Measurements from ENCODE around the gene LGI4.

The LGI4 gene

GRCh38 chr19:35136977-35137702 lies 2.3 kb upstream of the LGI4 start:
- TF ChIP-seq, protein P1, sequence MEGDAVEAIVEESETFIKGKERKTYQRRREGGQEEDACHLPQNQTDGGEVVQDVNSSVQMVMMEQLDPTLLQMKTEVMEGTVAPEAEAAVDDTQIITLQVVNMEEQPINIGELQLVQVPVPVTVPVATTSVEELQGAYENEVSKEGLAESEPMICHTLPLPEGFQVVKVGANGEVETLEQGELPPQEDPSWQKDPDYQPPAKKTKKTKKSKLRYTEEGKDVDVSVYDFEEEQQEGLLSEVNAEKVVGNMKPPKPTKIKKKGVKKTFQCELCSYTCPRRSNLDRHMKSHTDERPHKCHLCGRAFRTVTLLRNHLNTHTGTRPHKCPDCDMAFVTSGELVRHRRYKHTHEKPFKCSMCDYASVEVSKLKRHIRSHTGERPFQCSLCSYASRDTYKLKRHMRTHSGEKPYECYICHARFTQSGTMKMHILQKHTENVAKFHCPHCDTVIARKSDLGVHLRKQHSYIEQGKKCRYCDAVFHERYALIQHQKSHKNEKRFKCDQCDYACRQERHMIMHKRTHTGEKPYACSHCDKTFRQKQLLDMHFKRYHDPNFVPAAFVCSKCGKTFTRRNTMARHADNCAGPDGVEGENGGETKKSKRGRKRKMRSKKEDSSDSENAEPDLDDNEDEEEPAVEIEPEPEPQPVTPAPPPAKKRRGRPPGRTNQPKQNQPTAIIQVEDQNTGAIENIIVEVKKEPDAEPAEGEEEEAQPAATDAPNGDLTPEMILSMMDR (IDR thresholded peaks at IDR 0.05) = no peak

- TF ChIP-seq, protein P1 (IDR thresholded peaks at IDR 0.05) = no peak
Observed at GRCh38 chr19:35136231-35136630, 1.4 kb upstream of the LGI4 start.

GRCh38 chr19:35135389-35135909 lies 590 bp upstream of the LGI4 start:
- TF ChIP-seq, protein P1 (IDR thresholded peaks at IDR 0.05) = peak; percentile 90

DNA sequence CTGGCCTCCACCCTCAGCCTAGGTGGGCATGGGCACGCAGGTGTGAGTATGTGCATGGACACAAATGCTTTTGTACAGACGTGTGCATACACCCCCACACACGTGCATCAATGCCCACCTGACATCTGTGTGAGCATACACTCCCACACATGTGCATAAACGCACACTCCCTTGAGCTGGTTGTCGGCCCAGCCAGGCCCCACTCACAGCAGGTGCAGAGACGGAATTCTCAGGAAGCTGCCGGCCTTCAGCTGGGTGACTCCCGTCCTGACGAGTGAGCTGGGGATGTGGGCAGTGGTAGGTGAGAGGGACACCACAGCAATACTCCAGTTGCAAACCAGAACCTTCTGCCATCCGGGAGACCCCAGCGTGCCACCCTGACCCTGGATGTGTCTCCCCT lies 1.0 kb downstream of the LGI4 start:
- TF ChIP-seq, protein P1 (IDR thresholded peaks at IDR 0.05) = no peak

DNA sequence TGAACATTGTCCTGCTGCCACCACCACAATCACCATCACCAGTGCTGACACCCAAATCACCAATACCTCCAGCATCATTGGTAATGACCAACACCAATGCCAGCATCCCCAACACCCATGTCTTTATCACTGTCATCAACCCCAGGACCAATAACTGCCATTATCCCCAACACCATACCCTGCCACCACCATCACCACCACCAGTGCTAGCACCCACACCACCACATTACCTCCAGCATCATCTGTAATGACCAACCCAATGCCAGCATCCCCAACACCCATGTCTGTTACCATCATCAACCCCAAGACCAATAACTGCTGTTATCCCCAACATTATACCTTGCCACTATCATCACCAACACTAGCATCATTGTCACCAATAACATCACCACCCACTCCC lies 2.6 kb downstream of the LGI4 start:
- TF ChIP-seq, protein P1 (IDR thresholded peaks at IDR 0.05) = no peak

DNA sequence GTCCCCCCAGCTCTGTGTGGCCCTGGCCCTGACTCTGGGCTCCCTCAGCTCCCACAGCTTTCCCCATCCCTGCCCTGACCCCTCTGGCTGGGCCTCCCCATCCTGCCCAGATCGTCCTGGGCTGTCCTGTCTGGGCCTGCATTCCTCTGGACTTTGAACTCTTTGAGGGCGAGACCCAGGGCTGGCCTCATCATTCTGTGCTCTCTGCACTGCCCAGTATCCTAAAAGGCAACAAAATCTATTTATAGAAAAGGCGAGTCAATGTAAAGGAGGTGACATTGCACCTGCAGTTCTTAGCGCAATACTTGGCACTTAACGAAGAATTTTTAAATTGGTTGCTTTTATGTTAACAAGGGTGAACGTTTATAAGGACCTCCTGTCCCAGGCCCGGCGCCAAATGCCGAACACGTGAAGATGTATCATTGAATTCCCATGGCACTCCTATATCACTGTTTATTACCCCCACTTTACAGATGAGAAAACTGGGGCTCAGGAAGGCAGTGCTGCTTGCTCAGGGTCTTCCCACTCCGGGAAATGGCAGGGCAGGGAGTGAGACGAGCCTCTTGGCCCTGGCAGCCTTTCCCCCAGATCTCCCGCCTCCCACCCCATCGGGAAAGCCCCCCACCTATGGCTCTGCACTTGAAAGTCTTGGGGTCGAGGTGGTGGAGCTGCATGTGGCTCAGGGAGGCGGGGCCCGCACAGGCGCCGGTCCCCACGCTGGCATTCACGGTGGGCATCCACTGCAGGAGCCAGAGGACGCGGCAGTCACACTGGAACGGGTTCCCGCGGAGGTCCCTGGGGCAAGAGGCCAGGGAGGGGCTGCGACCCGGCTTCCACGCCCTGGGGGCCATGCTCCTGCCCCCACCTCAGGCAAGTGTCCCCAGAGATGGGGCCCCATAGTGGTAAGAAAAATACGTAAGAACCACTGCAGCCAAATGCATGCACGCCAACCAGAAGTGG lies 3.8 kb downstream of the LGI4 start:
- TF ChIP-seq, protein P1 (IDR thresholded peaks at IDR 0.05) = no peak

DNA sequence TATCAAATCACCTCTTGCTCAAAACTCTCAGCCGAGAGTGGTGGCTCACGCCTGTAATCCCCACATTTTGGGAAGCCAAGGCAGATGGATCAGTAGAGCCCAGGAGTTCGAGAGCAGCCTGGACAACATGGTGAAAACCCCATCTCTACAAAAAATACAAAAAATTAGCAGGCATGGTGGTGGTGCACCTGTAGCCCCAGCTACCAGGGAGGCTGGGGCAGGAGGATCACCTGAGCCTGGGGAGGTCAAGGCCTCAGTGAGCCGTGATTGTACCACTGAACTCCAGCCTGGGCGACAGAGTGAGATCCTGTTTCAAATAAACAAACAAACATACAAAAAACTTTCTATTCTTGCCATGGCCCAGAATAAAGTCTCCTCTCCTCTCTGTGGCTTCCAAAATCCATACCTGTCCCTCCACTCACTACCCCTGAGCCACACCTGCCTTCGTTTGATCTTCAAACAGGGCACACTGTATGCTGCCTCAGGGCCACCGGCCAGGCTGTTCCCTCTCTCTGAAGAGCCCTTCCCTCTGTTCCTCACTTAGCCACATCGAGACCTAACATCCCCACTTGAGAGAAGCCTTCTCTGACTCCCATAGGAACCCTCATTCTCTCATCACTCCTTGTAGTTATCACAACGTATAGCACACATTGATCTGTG lies 6.3 kb downstream of the LGI4 start:
- TF ChIP-seq, protein P1 (IDR thresholded peaks at IDR 0.05) = no peak
